H1 (cell line): Measurements from ENCODE around the gene PNPLA4. TPM values are rescaled to one million over a fixed set of nuclear protein-coding genes. Genes with fewer than 3 reads are reported as not detected.

Experiments used
- CTCF ChIA-PET: fragments of 300-600 bp; sonication (Branson Sonifier 250); formaldehyde crosslinking; loops from one replicate; lab custom pipeline; 2021; ENCODE audit not compliant: partially characterized antibody; lab: Charles Lee
- POLR2A ChIA-PET: fragments of 300-600 bp; sonication (Branson Sonifier 250); formaldehyde crosslinking; loops from one replicate; lab custom pipeline; 2021; ENCODE audit warnings: inconsistent platforms; ENCODE audit not compliant: partially characterized antibody; lab: Charles Lee
- DNase-seq, 2 experiments: peaks; one replicate each; pipeline versions ENCODE4 v3.0.0 to v3.0.0-alpha.2; 2010 to 2022; ENCODE audit warnings: low spot score in 2 of 2, low read depth in 1 of 2, mixed read lengths in 1 of 2
- FAIRE-seq: peaks from 2 replicates; lab custom pipeline; 2011; peaks lifted over from hg19 to GRCh38; lab: Jason Lieb, UNC
- H2AFZ ChIP-seq: 2 replicates; pipeline ENCODE4 v1.8.1; 2012; ENCODE audit warnings: low read length, inconsistent platforms
- H2AK5ac ChIP-seq: 2 replicates; pipeline ENCODE4 v1.6.1; 2013; ENCODE audit warnings: low read depth, low read length
- H2BK120ac ChIP-seq: replicated peaks from 2 replicates; pipeline ENCODE3; 2013; ENCODE audit warnings: low read depth, low read length, inconsistent platforms
- H2BK12ac ChIP-seq: 2 replicates; pipeline ENCODE4 v1.6.1; 2013; ENCODE audit warnings: low read depth, low read length
- H2BK15ac ChIP-seq: 2 replicates; pipeline ENCODE4 v1.6.1; 2013; ENCODE audit warnings: low read length
- H2BK20ac ChIP-seq: 2 replicates; pipeline ENCODE4 v1.6.1; 2013; ENCODE audit warnings: low read length
- H2BK5ac ChIP-seq: 2 replicates; pipeline ENCODE4 v1.6.1; 2013; ENCODE audit warnings: low read depth, low read length
- H3K14ac ChIP-seq: 2 replicates; pipeline ENCODE4 v1.6.1; 2013; ENCODE audit warnings: inconsistent platforms; ENCODE audit not compliant: insufficient read length
- H3K18ac ChIP-seq: 2 replicates; pipeline ENCODE4 v1.6.1; 2013; ENCODE audit warnings: low read length; ENCODE audit errors: extremely low read depth
- H3K23ac ChIP-seq: 2 replicates; pipeline ENCODE4 v1.6.1; 2013; ENCODE audit warnings: inconsistent platforms; ENCODE audit not compliant: insufficient read length
- H3K23me2 ChIP-seq: 2 replicates; pipeline ENCODE4 v1.6.1; 2013; ENCODE audit warnings: low read depth, low read length
- H3K27ac ChIP-seq: 2 replicates; pipeline ENCODE4 v1.6.1; 2011; ENCODE audit warnings: low read depth, low read length, inconsistent platforms
- H3K27me3 ChIP-seq, 4 experiments: replicated peaks in 1 of 4; 1 replicate in 1 of 4; 2 replicates in 3 of 4; pipeline versions ENCODE4 v1.6.1 to v1.8.1; 2011 to 2013; ENCODE audit warnings: low read length in 3 of 4, mild to moderate bottlenecking in 3 of 4, inconsistent platforms in 2 of 4, mixed read lengths in 2 of 4, moderate library complexity in 1 of 4; ENCODE audit not compliant: control insufficient read depth in 3 of 4, insufficient read depth in 3 of 4; ENCODE audit errors: extremely low read depth in 1 of 4
- H3K36me3 ChIP-seq, 4 experiments: 2 replicates each; pipeline versions ENCODE4 v1.6.1 to v1.8.1; 2011 to 2013; ENCODE audit warnings: mild to moderate bottlenecking in 4 of 4, low read length in 3 of 4, moderate library complexity in 2 of 4, control low read depth in 1 of 4, inconsistent platforms in 1 of 4; ENCODE audit not compliant: insufficient read depth in 4 of 4, control insufficient read depth in 2 of 4
- H3K4ac ChIP-seq: replicated peaks from 2 replicates; pipeline ENCODE3; 2013; ENCODE audit warnings: low read length, low read depth, mixed read lengths, inconsistent platforms; ENCODE audit not compliant: insufficient read length
- H3K4me1 ChIP-seq, 4 experiments: replicated peaks in 1 of 4; 1 replicate in 1 of 4; 2 replicates in 3 of 4; pipeline versions ENCODE4 v1.6.1 to v1.8.1; 2011 to 2013; ENCODE audit warnings: low read length in 3 of 4, inconsistent platforms in 2 of 4, mixed read lengths in 1 of 4; ENCODE audit not compliant: insufficient read depth in 4 of 4, control insufficient read depth in 3 of 4
- H3K4me2 ChIP-seq, 2 experiments: 2 replicates each; pipeline versions ENCODE4 v1.6.1 to v1.8.1; 2011 to 2013; ENCODE audit warnings: low read depth in 2 of 2, low read length in 2 of 2, control low read depth in 1 of 2, inconsistent platforms in 1 of 2, mild to moderate bottlenecking in 1 of 2; ENCODE audit not compliant: insufficient read depth in 1 of 2
- H3K4me3 ChIP-seq, 4 experiments: fragments of 200-600, 300-600 bp in 1 of 4; sonication (generic), shearing (Covaris generic), sonication (Bioruptor Twin) in 1 of 4; 2 replicates each; pipeline versions ENCODE4 v1.5.1 to v1.8.1; 2011 to 2016; ENCODE audit warnings: low read length in 4 of 4, low read depth in 3 of 4, control low read depth in 2 of 4, inconsistent platforms in 2 of 4, mild to moderate bottlenecking in 2 of 4, mixed read lengths in 1 of 4, moderate library complexity in 1 of 4; ENCODE audit not compliant: insufficient read depth in 2 of 4; ENCODE audit errors: extremely low read depth in 1 of 4
- H3K56ac ChIP-seq: replicated peaks from 2 replicates; pipeline ENCODE3; 2013; ENCODE audit warnings: low read depth, mild to moderate bottlenecking, mixed read lengths, low read length, inconsistent platforms; ENCODE audit not compliant: insufficient read length
- H3K79me1 ChIP-seq: 2 replicates; pipeline ENCODE4 v1.6.1; 2013; ENCODE audit warnings: low read depth, low read length, control low read depth
- H3K79me2 ChIP-seq, 2 experiments: 2 replicates each; pipeline versions ENCODE4 v1.6.1 to v1.8.1; 2012 to 2013; ENCODE audit warnings: low read length in 2 of 2, mild to moderate bottlenecking in 2 of 2, inconsistent platforms in 1 of 2; ENCODE audit not compliant: insufficient read depth in 2 of 2, control insufficient read depth in 1 of 2
- H3K9ac ChIP-seq, 4 experiments: replicated peaks in 1 of 4; 1 replicate in 1 of 4; 2 replicates in 3 of 4; pipeline versions ENCODE4 v1.6.1 to v1.8.1; 2011 to 2013; ENCODE audit warnings: low read depth in 3 of 4, low read length in 3 of 4, control low read depth in 2 of 4, mild to moderate bottlenecking in 2 of 4, moderate library complexity in 2 of 4, inconsistent platforms in 1 of 4; ENCODE audit errors: extremely low read depth in 1 of 4
- H3K9me3 ChIP-seq, 2 experiments: 2 replicates each; pipeline versions ENCODE4 v1.6.1 to v1.8.1; 2012 to 2013; ENCODE audit warnings: mild to moderate bottlenecking in 2 of 2, moderate library complexity in 2 of 2, control low read depth in 1 of 2, inconsistent platforms in 1 of 2, low read depth in 1 of 2, low read length in 1 of 2, mixed read lengths in 1 of 2; ENCODE audit not compliant: insufficient read depth in 2 of 2
- H4K20me1 ChIP-seq, 2 experiments: replicated peaks in 1 of 2; 2 replicates each; pipeline versions ENCODE3 to v1.8.1; 2011 to 2013; ENCODE audit warnings: inconsistent platforms in 2 of 2, low read length in 2 of 2, mild to moderate bottlenecking in 1 of 2; ENCODE audit not compliant: insufficient read depth in 2 of 2, control insufficient read depth in 1 of 2
- H4K5ac ChIP-seq: 2 replicates; pipeline ENCODE4 v1.6.1; 2013; ENCODE audit warnings: low read length, low read depth, mixed read lengths, inconsistent platforms; ENCODE audit not compliant: insufficient read length
- H4K8ac ChIP-seq: 2 replicates; pipeline ENCODE4 v1.8.0; 2013; ENCODE audit warnings: mild to moderate bottlenecking, moderate library complexity, low read length, inconsistent platforms; ENCODE audit not compliant: insufficient read depth; ENCODE audit errors: extremely low read depth
- H4K91ac ChIP-seq: replicated peaks from 2 replicates; pipeline ENCODE3; 2013; ENCODE audit warnings: low read length, mixed read lengths, inconsistent platforms; ENCODE audit not compliant: insufficient read length
- BCL11A ChIP-seq, 2 experiments: IDR thresholded peaks; one replicate each; pipeline ENCODE4 v1.6.1; 2011; ENCODE audit warnings: low read depth in 2 of 2, low read length in 2 of 2, mild to moderate bottlenecking in 2 of 2
- CREB1 ChIP-seq: IDR thresholded peaks from 2 replicates; pipeline ENCODE4 v1.6.1; 2012; ENCODE audit warnings: inconsistent platforms
- GABPA ChIP-seq: IDR thresholded peaks from 2 replicates; pipeline ENCODE4 v1.6.1; 2011; ENCODE audit warnings: mild to moderate bottlenecking, low read length, moderate library complexity, borderline replicate concordance; ENCODE audit not compliant: insufficient read depth
- KDM1A ChIP-seq: fragments of 200-600, 300-600 bp; sonication (generic); IDR thresholded peaks from 2 replicates; pipeline ENCODE4 v1.7.1; 2016; ENCODE audit warnings: mild to moderate bottlenecking, low read length, borderline replicate concordance
- MAFK ChIP-seq: IDR thresholded peaks from 2 replicates; pipeline ENCODE4 v1.6.1; 2012; ENCODE audit warnings: low read depth, mild to moderate bottlenecking, improper control_type of control experiment, low read length
- NRF1 ChIP-seq: IDR thresholded peaks from 2 replicates; pipeline ENCODE4 v1.6.1; 2011; ENCODE audit warnings: mild to moderate bottlenecking, low read depth, low read length, improper control_type of control experiment
- RNF2 ChIP-seq: fragments of 200-900, 300-1000 bp; sonication (generic); IDR thresholded peaks from 2 replicates; pipeline ENCODE4 v1.7.1; 2016; ENCODE audit warnings: borderline replicate concordance, low read depth, mild to moderate bottlenecking, antibody characterized with exemption, low read length; ENCODE audit not compliant: poor library complexity, severe bottlenecking; ENCODE audit errors: missing control alignments
- SP1 ChIP-seq: IDR thresholded peaks from 2 replicates; pipeline ENCODE4 v1.6.1; 2011; ENCODE audit warnings: low read depth, low read length
- TCF12 ChIP-seq: IDR thresholded peaks from 2 replicates; pipeline ENCODE4 v1.6.1; 2011; ENCODE audit warnings: low read depth, mild to moderate bottlenecking, low read length
- YY1 ChIP-seq: IDR thresholded peaks from 2 replicates; pipeline ENCODE4 v1.6.1; 2011; ENCODE audit warnings: low read depth, mild to moderate bottlenecking, low read length
- ZNF274 ChIP-seq: IDR thresholded peaks from 2 replicates; pipeline ENCODE4 v1.7.0; 2012; ENCODE audit warnings: low read length, borderline replicate concordance; ENCODE audit errors: extremely low read depth
- WGBS, 2 experiments: shearing (Covaris generic) in 1 of 2; methylation state at CpG; one replicate each; pipeline versions ENCODE4 v1.1.6 to v1.1.7; 2013 to 2015; ENCODE audit warnings: low lambda C conversion rate in 2 of 2, mixed read lengths in 2 of 2, inconsistent platforms in 1 of 2, low coverage in 1 of 2, missing lambda C conversion rate in 1 of 2; ENCODE audit not compliant: insufficient replicate concordance in 2 of 2, insufficient coverage in 1 of 2, insufficient read length in 1 of 2; ENCODE audit errors: extremely low coverage in 1 of 2, missing lambda C conversion rate in 1 of 2; 5-methylcytosine and 5-hydroxymethylcytosine counted together
- polyA plus RNA-seq, 7 experiments: library from polyadenylated mRNA; depleted of rRNA in 3 of 7; stranded (reverse) in 5 of 7; unstranded in 2 of 7; fragments of >200 nt in 5 of 7; fragments of 200-250 nt in 2 of 7; gene quantifications; 1 replicate in 5 of 7; 2 replicates in 1 of 7; 4 replicates in 1 of 7; pipeline versions ENCODE4 v1.2.1 to v1.2.3, GENCODE V29; 2011 to 2013; ENCODE audit warnings: missing spikeins in 2 of 7, mixed read lengths in 2 of 7
- total RNA-seq: library from RNA; stranded (reverse); fragmentation: NEBNext Ultra II Directional; extraction: Animal tissue kit (Norgen Biotek cat#: 25700); gene quantifications from 2 replicates; pipeline ENCODE4 v1.2.1, GENCODE V29; 2021
- TF ChIP-seq, protein P1 (sequence below): IDR thresholded peaks from 2 replicates; pipeline ENCODE4 v1.6.1; 2012; ENCODE audit warnings: inconsistent platforms

PNPLA4 gene
- total and polyA plus RNA-seq, 2 of the 8 experiments (the other 6 are each of a cell fraction or from before 2014, with no cell fraction given), result 14.3 to 18.2 TPM

DNA sequence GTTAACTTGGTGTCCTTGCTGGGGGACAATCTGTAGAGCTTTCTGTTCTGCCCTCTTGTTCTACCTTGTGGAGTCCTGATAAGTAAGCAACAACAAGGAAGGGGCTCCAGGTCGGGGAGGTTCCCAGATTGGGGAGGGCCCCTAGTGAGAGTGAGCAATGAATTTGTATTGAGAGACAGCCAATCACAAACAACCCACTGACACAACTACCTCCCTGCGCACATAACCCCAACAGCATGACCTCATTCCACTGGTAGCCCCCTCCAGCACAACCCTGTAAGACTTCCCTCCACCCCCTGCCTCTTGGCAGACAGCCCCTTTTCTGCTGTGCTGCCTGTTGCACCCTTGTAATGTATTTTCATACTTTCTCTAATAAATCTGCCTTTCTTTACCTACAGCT is 19.7 kb upstream of the PNPLA4 start:
- H3K9ac ChIP-seq, result no peak overlapping the region
- no peaks in the 10 kb centered on the region for H3K23me2 ChIP-seq
- H2BK120ac ChIP-seq, result no peak overlapping the region
- no peak overlapping the region for H3K18ac ChIP-seq
- H3K23ac ChIP-seq, result no peak overlapping the region
- TF ChIP-seq TCF12 (no peak), CREB1 (no peak), GABPA (no peak), RNF2 (no peak), MAFK (no peak), KDM1A (no peak), YY1 (no peak), NRF1 (no peak), BCL11A (IDR thresholded peaks at IDR 0.05; ENCODE audit: low read depth in 2 of 2, low read length in 2 of 2) (no peak), ZNF274 (no peak), SP1 (no peak)
- TF ChIP-seq, protein P1, sequence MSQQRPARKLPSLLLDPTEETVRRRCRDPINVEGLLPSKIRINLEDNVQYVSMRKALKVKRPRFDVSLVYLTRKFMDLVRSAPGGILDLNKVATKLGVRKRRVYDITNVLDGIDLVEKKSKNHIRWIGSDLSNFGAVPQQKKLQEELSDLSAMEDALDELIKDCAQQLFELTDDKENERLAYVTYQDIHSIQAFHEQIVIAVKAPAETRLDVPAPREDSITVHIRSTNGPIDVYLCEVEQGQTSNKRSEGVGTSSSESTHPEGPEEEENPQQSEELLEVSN, result no peak
- no peak for DNase-seq
- no peak overlapping the region for H3K4ac ChIP-seq
- H3K56ac ChIP-seq, result no peak overlapping the region
- 17% methylated on average over 1 of the region's 2 CpGs; no CpG with 5 or more reads in 1 of the 2 experiments for WGBS, 2 experiments
- no peak overlapping the region for H3K14ac ChIP-seq
- H4K5ac ChIP-seq, result no peak overlapping the region
- H3K4me3 ChIP-seq, result no peak overlapping the region
- H4K20me1 ChIP-seq, result no peaks in the 10 kb centered on the region
- H3K79me1 ChIP-seq, result no peaks in the 10 kb centered on the region
- H3K27me3 ChIP-seq, result no peaks in the 10 kb centered on the region
- H3K4me1 ChIP-seq, result peaks cover 0 to 3% (median under 1%) of the 10 kb centered on the region in 4 experiments; a peak in 1 of 7 replicates
- H2BK5ac ChIP-seq, result no peak overlapping the region
- no peak overlapping the region for H3K4me2 ChIP-seq
- no peaks in the 10 kb centered on the region for H3K9me3 ChIP-seq
- no peak overlapping the region for H2BK12ac ChIP-seq
- H4K8ac ChIP-seq, result no peak overlapping the region
- H3K79me2 ChIP-seq, result no peaks in the 10 kb centered on the region
- no peaks in the 10 kb centered on the region for H3K36me3 ChIP-seq
- ChIA-PET POLR2A (no interaction called here), CTCF (no interaction called here)
- no peak overlapping the region for H3K27ac ChIP-seq
- no peak overlapping the region for H2BK20ac ChIP-seq
- no peak overlapping the region for H2AK5ac ChIP-seq
- no peak overlapping the region for H2BK15ac ChIP-seq
- no peak overlapping the region for H2AFZ ChIP-seq
- H4K91ac ChIP-seq, result no peak overlapping the region
- no peak for FAIRE-seq
